ENCODE results near the gene KCTD11.

DNA sequence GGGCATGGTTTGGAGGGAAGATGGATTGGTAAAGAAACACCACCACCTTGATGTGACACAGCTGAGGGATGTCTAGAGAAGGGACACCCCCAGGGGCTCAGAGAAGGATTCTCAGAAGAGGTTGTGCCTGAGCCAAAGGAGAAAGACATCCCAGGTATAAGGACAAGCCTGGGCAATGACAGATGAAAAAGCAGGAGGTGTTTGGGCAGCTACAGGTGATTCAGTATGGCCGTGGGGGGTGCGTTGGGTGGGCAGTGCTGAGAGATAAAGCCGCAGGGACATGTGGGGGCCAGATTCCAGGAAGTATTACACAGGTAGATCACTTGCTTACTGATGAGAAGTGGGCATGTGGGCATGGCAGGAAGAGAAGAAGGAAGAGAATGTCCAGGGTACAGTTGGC, 9.9 kb downstream of the KCTD11 start:
- TF ChIP-seq, protein P1, sequence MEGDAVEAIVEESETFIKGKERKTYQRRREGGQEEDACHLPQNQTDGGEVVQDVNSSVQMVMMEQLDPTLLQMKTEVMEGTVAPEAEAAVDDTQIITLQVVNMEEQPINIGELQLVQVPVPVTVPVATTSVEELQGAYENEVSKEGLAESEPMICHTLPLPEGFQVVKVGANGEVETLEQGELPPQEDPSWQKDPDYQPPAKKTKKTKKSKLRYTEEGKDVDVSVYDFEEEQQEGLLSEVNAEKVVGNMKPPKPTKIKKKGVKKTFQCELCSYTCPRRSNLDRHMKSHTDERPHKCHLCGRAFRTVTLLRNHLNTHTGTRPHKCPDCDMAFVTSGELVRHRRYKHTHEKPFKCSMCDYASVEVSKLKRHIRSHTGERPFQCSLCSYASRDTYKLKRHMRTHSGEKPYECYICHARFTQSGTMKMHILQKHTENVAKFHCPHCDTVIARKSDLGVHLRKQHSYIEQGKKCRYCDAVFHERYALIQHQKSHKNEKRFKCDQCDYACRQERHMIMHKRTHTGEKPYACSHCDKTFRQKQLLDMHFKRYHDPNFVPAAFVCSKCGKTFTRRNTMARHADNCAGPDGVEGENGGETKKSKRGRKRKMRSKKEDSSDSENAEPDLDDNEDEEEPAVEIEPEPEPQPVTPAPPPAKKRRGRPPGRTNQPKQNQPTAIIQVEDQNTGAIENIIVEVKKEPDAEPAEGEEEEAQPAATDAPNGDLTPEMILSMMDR (IDR thresholded peaks at IDR 0.05) = no peak
- TF ChIP-seq POLR2A (IDR thresholded peaks at IDR 0.05) = no peak

Data from lower leg skin (tissue), 3 donors.